Measurements from ENCODE around the gene AKT3. TPM values are rescaled to one million over a fixed set of nuclear protein-coding genes. Genes with fewer than 3 reads are reported as not detected.

AKT3 gene
- total and polyA plus RNA-seq, 2 experiments from 2014 or later: 4.5 to 18.5 TPM

DNA sequence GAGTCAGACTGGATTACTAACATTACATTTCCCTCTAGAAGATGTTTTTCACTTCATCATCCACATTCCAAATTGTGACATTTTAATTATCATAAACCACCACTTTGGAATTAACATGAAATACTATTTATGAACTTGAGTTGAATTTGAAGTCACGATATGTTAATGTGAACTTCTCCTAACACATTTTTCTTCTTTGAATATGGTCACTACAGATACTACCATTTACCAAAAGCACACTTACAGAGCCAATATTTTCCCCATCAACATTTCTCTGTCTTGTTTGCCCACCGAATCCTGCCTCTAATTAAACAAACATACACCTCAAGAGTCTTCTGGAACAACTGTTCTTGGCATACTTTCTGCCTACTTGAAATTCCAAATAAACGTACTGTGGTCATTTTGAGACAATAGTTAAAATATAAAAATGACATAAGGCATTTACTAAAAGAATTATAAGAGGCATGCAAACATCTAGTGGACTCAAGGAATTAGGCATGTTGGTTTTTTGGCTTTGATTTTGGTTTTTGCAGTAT, 177.4 kb downstream of the AKT3 start (continued):
- TF ChIP-seq, protein P1, sequence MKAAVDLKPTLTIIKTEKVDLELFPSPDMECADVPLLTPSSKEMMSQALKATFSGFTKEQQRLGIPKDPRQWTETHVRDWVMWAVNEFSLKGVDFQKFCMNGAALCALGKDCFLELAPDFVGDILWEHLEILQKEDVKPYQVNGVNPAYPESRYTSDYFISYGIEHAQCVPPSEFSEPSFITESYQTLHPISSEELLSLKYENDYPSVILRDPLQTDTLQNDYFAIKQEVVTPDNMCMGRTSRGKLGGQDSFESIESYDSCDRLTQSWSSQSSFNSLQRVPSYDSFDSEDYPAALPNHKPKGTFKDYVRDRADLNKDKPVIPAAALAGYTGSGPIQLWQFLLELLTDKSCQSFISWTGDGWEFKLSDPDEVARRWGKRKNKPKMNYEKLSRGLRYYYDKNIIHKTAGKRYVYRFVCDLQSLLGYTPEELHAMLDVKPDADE (IDR thresholded peaks at IDR 0.05): no peak
- TF ChIP-seq EZH2phosphoT487 (IDR thresholded peaks at IDR 0.05; ENCODE audit: unreplicated experiment): no peak

DNA sequence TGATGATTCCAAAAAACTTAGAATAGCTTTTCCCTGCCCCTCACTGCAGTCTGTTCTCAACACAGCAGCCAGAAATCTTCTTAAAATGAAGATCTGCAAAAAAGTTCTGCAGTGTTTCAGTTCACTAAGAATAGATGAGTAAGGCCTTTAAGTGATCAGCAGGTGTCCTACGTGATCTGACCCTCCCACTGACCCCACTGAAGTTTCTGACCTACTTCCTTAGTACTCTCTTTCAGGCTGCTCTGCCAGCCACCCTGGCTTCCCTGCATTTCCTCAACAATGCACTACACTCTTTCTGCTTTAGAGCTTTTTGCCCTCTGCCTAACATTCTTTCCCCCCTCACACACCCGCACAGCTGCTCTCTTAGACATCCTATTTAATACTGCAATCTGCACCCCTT, 182.5 kb downstream of the AKT3 start:
- DNase-seq (ENCODE audit: low spot score) (peak; percentile 21), ATAC-seq (peak; percentile 73)
- H3K9me3 Mint-ChIP-seq: no peaks in the 10 kb centered on the region
- Histone ChIP-seq H3K79me2 (replicated peaks; ENCODE audit: insufficient read depth) (no peaks in the 10 kb centered on the region), H3K36me3 (ENCODE audit: insufficient read depth) (no peaks in the 10 kb centered on the region), H3K27me3 (ENCODE audit: insufficient read depth) (no peaks in the 10 kb centered on the region), H4K20me1 (replicated peaks; ENCODE audit: insufficient read depth) (no peaks in the 10 kb centered on the region), H3K4me1 (ENCODE audit: insufficient read depth) (no peaks in the 10 kb centered on the region), H3K4me3 (no peak overlapping the region), H3K9me2 (ENCODE audit: insufficient read depth) (no peaks in the 10 kb centered on the region), H3F3A (replicated peaks; ENCODE audit: low read depth) (no peaks in the 10 kb centered on the region), H3K4me2 (no peak overlapping the region), H2AFZ (no peak overlapping the region), H3K27ac (ENCODE audit: low read depth) (no peak overlapping the region)
- H3K27ac Mint-ChIP-seq: no peak overlapping the region
- H3K27me3 Mint-ChIP-seq (ENCODE audit: insufficient read depth, low read depth, poor library complexity): no peaks in the 10 kb centered on the region
- H3K36me3 Mint-ChIP-seq (ENCODE audit: low read depth): peaks cover 4% of the 10 kb centered on the region
- TF ChIP-seq, protein P1 (IDR thresholded peaks at IDR 0.05): no peak
- TF ChIP-seq EZH2phosphoT487 (IDR thresholded peaks at IDR 0.05; ENCODE audit: unreplicated experiment): no peak
- TF ChIP-seq EZH2 (IDR thresholded peaks at IDR 0.05; ENCODE audit: low read depth, unreplicated experiment): no peak
- TF ChIP-seq ZNF331 (CRISPR knock-in tag; IDR thresholded peaks at IDR 0.05; ENCODE audit: low read depth): no peak
- TF ChIP-seq JUNB (IDR thresholded peaks at IDR 0.05; ENCODE audit: unreplicated experiment): no peak
- no peak for TF ChIP-seq ZNF114 (CRISPR knock-in tag; IDR thresholded peaks at IDR 0.05)
- TF ChIP-seq CREB1 (CRISPR knock-in tag; IDR thresholded peaks at IDR 0.05; ENCODE audit: low read depth): no peak
- TF ChIP-seq STAT1 (IDR thresholded peaks at IDR 0.05; ENCODE audit: unreplicated experiment): no peak
- TF ChIP-seq, protein P2, sequence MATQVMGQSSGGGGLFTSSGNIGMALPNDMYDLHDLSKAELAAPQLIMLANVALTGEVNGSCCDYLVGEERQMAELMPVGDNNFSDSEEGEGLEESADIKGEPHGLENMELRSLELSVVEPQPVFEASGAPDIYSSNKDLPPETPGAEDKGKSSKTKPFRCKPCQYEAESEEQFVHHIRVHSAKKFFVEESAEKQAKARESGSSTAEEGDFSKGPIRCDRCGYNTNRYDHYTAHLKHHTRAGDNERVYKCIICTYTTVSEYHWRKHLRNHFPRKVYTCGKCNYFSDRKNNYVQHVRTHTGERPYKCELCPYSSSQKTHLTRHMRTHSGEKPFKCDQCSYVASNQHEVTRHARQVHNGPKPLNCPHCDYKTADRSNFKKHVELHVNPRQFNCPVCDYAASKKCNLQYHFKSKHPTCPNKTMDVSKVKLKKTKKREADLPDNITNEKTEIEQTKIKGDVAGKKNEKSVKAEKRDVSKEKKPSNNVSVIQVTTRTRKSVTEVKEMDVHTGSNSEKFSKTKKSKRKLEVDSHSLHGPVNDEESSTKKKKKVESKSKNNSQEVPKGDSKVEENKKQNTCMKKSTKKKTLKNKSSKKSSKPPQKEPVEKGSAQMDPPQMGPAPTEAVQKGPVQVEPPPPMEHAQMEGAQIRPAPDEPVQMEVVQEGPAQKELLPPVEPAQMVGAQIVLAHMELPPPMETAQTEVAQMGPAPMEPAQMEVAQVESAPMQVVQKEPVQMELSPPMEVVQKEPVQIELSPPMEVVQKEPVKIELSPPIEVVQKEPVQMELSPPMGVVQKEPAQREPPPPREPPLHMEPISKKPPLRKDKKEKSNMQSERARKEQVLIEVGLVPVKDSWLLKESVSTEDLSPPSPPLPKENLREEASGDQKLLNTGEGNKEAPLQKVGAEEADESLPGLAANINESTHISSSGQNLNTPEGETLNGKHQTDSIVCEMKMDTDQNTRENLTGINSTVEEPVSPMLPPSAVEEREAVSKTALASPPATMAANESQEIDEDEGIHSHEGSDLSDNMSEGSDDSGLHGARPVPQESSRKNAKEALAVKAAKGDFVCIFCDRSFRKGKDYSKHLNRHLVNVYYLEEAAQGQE (IDR thresholded peaks at IDR 0.05; ENCODE audit: unreplicated experiment): no peak
- H3K4me3 Mint-ChIP-seq: no peak overlapping the region
- H3K4me1 Mint-ChIP-seq: peaks cover 9% of the 10 kb centered on the region

All from GM23338 (cell line).